Measurements from ENCODE around the gene OTOL1.

DNA sequence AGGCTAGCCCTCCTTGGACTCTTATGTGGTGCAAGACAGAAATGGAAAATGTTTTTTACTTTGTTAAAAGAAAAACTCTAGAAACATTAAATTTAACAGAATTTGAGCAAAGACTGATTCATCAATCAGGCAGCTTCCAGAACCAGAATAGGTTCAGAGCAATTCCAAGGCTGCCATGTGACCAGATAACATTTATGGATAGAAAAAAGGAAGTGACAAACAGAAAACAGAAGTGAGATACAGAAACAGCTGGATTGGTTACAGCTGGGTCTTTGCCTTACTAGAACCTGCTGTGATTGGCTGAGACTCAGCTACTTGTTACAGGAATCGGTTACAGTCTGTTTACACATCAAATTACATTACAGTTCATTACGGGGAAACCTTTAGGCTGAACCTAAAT lies 22.5 kb upstream of the OTOL1 start:
- TF ChIP-seq, protein P1, sequence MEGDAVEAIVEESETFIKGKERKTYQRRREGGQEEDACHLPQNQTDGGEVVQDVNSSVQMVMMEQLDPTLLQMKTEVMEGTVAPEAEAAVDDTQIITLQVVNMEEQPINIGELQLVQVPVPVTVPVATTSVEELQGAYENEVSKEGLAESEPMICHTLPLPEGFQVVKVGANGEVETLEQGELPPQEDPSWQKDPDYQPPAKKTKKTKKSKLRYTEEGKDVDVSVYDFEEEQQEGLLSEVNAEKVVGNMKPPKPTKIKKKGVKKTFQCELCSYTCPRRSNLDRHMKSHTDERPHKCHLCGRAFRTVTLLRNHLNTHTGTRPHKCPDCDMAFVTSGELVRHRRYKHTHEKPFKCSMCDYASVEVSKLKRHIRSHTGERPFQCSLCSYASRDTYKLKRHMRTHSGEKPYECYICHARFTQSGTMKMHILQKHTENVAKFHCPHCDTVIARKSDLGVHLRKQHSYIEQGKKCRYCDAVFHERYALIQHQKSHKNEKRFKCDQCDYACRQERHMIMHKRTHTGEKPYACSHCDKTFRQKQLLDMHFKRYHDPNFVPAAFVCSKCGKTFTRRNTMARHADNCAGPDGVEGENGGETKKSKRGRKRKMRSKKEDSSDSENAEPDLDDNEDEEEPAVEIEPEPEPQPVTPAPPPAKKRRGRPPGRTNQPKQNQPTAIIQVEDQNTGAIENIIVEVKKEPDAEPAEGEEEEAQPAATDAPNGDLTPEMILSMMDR (IDR thresholded peaks at IDR 0.05; ENCODE audit: borderline replicate concordance, extremely low read depth, low read length, poor library complexity, severe bottlenecking): no peak
- TF ChIP-seq EZH2 (IDR thresholded peaks at IDR 0.05; ENCODE audit: borderline replicate concordance, low read depth, low read length, severe bottlenecking): no peak

Measured in DND-41 (cell line).